ENCODE measurements around the gene ARL5C.

The ARL5C gene

GRCh38 chr17:39199820-39200069 lies 33.8 kb upstream of the ARL5C start:
- peak; percentile 97 to 99 for DNase-seq (ENCODE audit: low read depth in 1 of 2, low spot score in 1 of 2)
- in situ Hi-C loops (cut with HindIII; ENCODE audit: low pct_unique_long_range_greater_than_20kb, low sequenced_read_pairs), result no loop called here
- TF ChIP-seq JUND (IDR thresholded peaks at IDR 0.05; ENCODE audit: low read depth), result no peak

GRCh38 chr17:39198186-39198566 lies 32.2 kb upstream of the ARL5C start:
- TF ChIP-seq JUND (IDR thresholded peaks at IDR 0.05; ENCODE audit: low read depth), result no peak
- in situ Hi-C loops (cut with HindIII; ENCODE audit: low pct_unique_long_range_greater_than_20kb, low sequenced_read_pairs), result no loop called here
- DNase-seq (ENCODE audit: low read depth in 1 of 2, low spot score in 1 of 2), result no peak

- no peak for TF ChIP-seq JUND (IDR thresholded peaks at IDR 0.05; ENCODE audit: low read depth)
- in situ Hi-C loops (cut with HindIII; ENCODE audit: low pct_unique_long_range_greater_than_20kb, low sequenced_read_pairs), result no loop called here
- peak; percentile 87 to 95 for DNase-seq (ENCODE audit: low read depth in 1 of 2, low spot score in 1 of 2)
Observed at GRCh38 chr17:39197380-39198185, 31.6 kb upstream of the ARL5C start, which contains the start of gene CACNB1. CACNB1 (minus strand) TSS chr17:39197669; CDS start chr17:39197495, 174 bp downstream.

GRCh38 chr17:39196808-39197291 lies 30.9 kb upstream of the ARL5C start:
- DNase-seq (ENCODE audit: low read depth in 1 of 2, low spot score in 1 of 2), result peak; percentile 72 to 90
- in situ Hi-C loops (cut with HindIII; ENCODE audit: low pct_unique_long_range_greater_than_20kb, low sequenced_read_pairs), result no loop called here
- TF ChIP-seq JUND (IDR thresholded peaks at IDR 0.05; ENCODE audit: low read depth), result no peak

- TF ChIP-seq JUND (IDR thresholded peaks at IDR 0.05; ENCODE audit: low read depth), result no peak
- in situ Hi-C loops (cut with HindIII; ENCODE audit: low pct_unique_long_range_greater_than_20kb, low sequenced_read_pairs), result no loop called here
- no peak for DNase-seq (ENCODE audit: low read depth in 1 of 2, low spot score in 1 of 2)
Observed at GRCh38 chr17:39196241-39196807, 30.4 kb upstream of the ARL5C start.

GRCh38 chr17:39195568-39196160 lies 29.7 kb upstream of the ARL5C start:
- DNase-seq (ENCODE audit: low read depth in 1 of 2, low spot score in 1 of 2), result peak; percentile 75 to 95
- in situ Hi-C loops (cut with HindIII; ENCODE audit: low pct_unique_long_range_greater_than_20kb, low sequenced_read_pairs), result no loop called here
- TF ChIP-seq JUND (IDR thresholded peaks at IDR 0.05; ENCODE audit: low read depth), result no peak

- DNase-seq (ENCODE audit: low read depth in 1 of 2, low spot score in 1 of 2), result no peak
- in situ Hi-C loops (cut with HindIII; ENCODE audit: low pct_unique_long_range_greater_than_20kb, low sequenced_read_pairs), result no loop called here
- no peak for TF ChIP-seq JUND (IDR thresholded peaks at IDR 0.05; ENCODE audit: low read depth)
Observed at GRCh38 chr17:39194985-39195524, 29.1 kb upstream of the ARL5C start.

GRCh38 chr17:39194089-39194984 lies 28.4 kb upstream of the ARL5C start:
- in situ Hi-C loops (cut with HindIII; ENCODE audit: low pct_unique_long_range_greater_than_20kb, low sequenced_read_pairs), result no loop called here
- TF ChIP-seq JUND (IDR thresholded peaks at IDR 0.05; ENCODE audit: low read depth), result no peak
- no peak for DNase-seq (ENCODE audit: low read depth in 1 of 2, low spot score in 1 of 2)

GRCh38 chr17:39193346-39193745 lies 27.4 kb upstream of the ARL5C start:
- no peak for DNase-seq (ENCODE audit: low read depth in 1 of 2, low spot score in 1 of 2)
- in situ Hi-C loops (cut with HindIII; ENCODE audit: low pct_unique_long_range_greater_than_20kb, low sequenced_read_pairs), result no loop called here
- TF ChIP-seq JUND (IDR thresholded peaks at IDR 0.05; ENCODE audit: low read depth), result no peak

- in situ Hi-C loops (cut with HindIII; ENCODE audit: low pct_unique_long_range_greater_than_20kb, low sequenced_read_pairs), result no loop called here
- DNase-seq (ENCODE audit: low read depth in 1 of 2, low spot score in 1 of 2), result no peak
- TF ChIP-seq JUND (IDR thresholded peaks at IDR 0.05; ENCODE audit: low read depth), result no peak
Observed at GRCh38 chr17:39192901-39193300, 26.9 kb upstream of the ARL5C start.

- in situ Hi-C loops (cut with HindIII; ENCODE audit: low pct_unique_long_range_greater_than_20kb, low sequenced_read_pairs), result no loop called here
- TF ChIP-seq JUND (IDR thresholded peaks at IDR 0.05; ENCODE audit: low read depth), result no peak
Observed at GRCh38 chr17:39191750-39192510, 26.0 kb upstream of the ARL5C start.

More at GRCh38 chr17:39191750-39192510, 26.0 kb upstream of the ARL5C start:
- DNase-seq (ENCODE audit: low read depth in 1 of 2, low spot score in 1 of 2), result no peak
